ENCODE results near the gene UQCR11. TPM values are rescaled to one million over a fixed set of nuclear protein-coding genes. Genes with fewer than 3 reads are reported as not detected.

Gene UQCR11
- total and polyA plus RNA-seq, 2 of the 8 experiments (the other 6 are each of a cell fraction or from before 2014, with no cell fraction given), result 162 to 171 TPM

DNA sequence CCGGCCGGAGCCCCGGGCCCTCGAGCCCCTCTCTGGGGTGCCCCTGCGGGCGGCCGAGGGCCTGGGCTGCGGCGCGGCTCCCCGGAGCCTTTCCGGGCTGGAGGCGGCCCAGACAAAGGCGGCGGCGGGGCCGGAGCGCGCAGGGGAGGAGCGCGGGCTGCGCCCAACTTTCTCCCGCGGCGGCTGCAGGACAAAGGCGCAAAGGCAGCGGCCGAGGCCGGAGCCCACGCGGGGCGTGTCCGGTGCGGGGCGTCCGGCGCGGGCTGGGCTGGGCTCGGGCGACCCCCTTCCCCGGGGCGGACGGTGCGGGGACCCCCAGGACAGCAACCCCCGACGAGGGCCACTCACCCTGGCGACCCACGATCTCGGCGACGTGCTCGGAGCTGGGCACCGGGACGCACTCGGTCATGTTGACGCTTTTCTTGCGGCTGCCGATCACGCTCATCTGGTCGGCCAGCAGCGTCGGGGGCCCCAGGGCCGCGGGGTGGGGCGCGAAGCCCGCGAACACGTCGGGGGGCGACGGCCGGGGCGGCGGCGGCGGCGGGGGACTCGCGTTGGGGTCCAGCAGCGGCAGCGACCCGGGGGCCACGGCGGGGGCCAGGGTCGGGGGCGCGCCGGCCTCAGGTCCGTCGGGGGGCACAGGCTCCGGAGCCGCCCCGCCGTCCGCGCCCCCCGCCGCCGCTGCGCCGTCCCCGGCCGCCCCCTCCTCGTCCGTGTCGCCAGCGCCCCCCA lies 38.0 kb downstream of the UQCR11 start:
- no peak for DNase-seq (ENCODE audit: low read depth in 1 of 2, low spot score in 2 of 2)
- no peak overlapping the region for H3K4ac ChIP-seq (replicated peaks; ENCODE audit: insufficient read length, low read depth, low read length)
- no peak overlapping the region; the same call in 1 of the 2 replicates for H3K18ac ChIP-seq (ENCODE audit: extremely low read depth, low read length)
- H4K5ac ChIP-seq (ENCODE audit: insufficient read length, low read depth, low read length), result no peak overlapping the region
- H3K79me1 ChIP-seq (ENCODE audit: low read depth, low read length), result peaks cover 13% of the 10 kb centered on the region
- no peak overlapping the region for H3K23ac ChIP-seq (ENCODE audit: insufficient read length)
- POLR2A ChIA-PET (ENCODE audit: partially characterized antibody), result interaction anchor here (0.7 to 3.0 kb wide), 11 partner anchors 9 to 109 kb away, joined by 3 to 18 read pairs (median 5); no protein-coding TSS in a partner anchor
- peak overlapping the region; percentile 35 to 98 (median 94); a peak in 6 of 7 replicates for H3K9ac ChIP-seq (replicated peaks in 1 of 4; ENCODE audit: extremely low read depth in 1 of 4, low read depth in 3 of 4, low read length in 3 of 4)
- no peaks in the 10 kb centered on the region; a peak in 3 of 8 replicates for H3K36me3 ChIP-seq (ENCODE audit: control insufficient read depth in 2 of 4, insufficient read depth in 4 of 4, low read length in 3 of 4)
- no peak overlapping the region for H3K56ac ChIP-seq (replicated peaks; ENCODE audit: insufficient read length, low read depth, low read length)
- peaks cover 12 to 48% of the 10 kb centered on the region in 2 experiments for H3K79me2 ChIP-seq (ENCODE audit: control insufficient read depth in 1 of 2, insufficient read depth in 2 of 2, low read length in 2 of 2)
- no peak overlapping the region for H2BK12ac ChIP-seq (ENCODE audit: low read depth, low read length)
- peaks cover 8 to 26% (median 14%) of the 10 kb centered on the region in 4 experiments for H3K27me3 ChIP-seq (replicated peaks in 1 of 4; ENCODE audit: control insufficient read depth in 3 of 4, extremely low read depth in 1 of 4, insufficient read depth in 3 of 4, low read length in 3 of 4)
- CTCF ChIA-PET (ENCODE audit: partially characterized antibody), result interaction anchor here (1.0 to 3.6 kb wide), 2 partner anchors 21 to 23 kb away, joined by 3 to 17 read pairs; no protein-coding TSS in a partner anchor
- peak overlapping the region; percentile 68 to 99 (median 85) for H3K4me3 ChIP-seq (ENCODE audit: extremely low read depth in 1 of 4, insufficient read depth in 2 of 4, low read depth in 3 of 4, low read length in 4 of 4)
- no peak overlapping the region for H2AFZ ChIP-seq (ENCODE audit: low read length)
- H2BK5ac ChIP-seq (ENCODE audit: low read depth, low read length), result no peak overlapping the region
- no peak overlapping the region for H3K14ac ChIP-seq (ENCODE audit: insufficient read length)
- peak overlapping the region; percentile 91 for H3K27ac ChIP-seq (ENCODE audit: low read depth, low read length)
- H3K4me1 ChIP-seq (replicated peaks in 1 of 4; ENCODE audit: control insufficient read depth in 3 of 4, insufficient read depth in 4 of 4, low read length in 3 of 4), result peaks cover 0 to 10% (median 7%) of the 10 kb centered on the region in 4 experiments; a peak in 6 of 7 replicates
- peak overlapping the region; percentile 65 for H4K91ac ChIP-seq (replicated peaks; ENCODE audit: insufficient read length, low read length)
- WGBS, 2 experiments (ENCODE audit: extremely low coverage in 1 of 2, insufficient coverage in 1 of 2, insufficient read length in 1 of 2, insufficient replicate concordance in 2 of 2, low coverage in 1 of 2, low lambda C conversion rate in 2 of 2, missing lambda C conversion rate in 1 of 2), result 0% methylated on average over 3 of the region's 108 CpGs; no CpG with 5 or more reads in 1 of the 2 experiments
- H2BK15ac ChIP-seq (ENCODE audit: low read length), result no peak overlapping the region
- peak overlapping the region; percentile 93 for H4K8ac ChIP-seq (ENCODE audit: extremely low read depth, insufficient read depth, low read length)
- H2BK120ac ChIP-seq (replicated peaks; ENCODE audit: low read depth, low read length), result no peak overlapping the region
- no peak overlapping the region for H2BK20ac ChIP-seq (ENCODE audit: low read length)
- no peak for FAIRE-seq
- peaks cover 3% of the 10 kb centered on the region; the same call in 1 of the 2 replicates for H3K23me2 ChIP-seq (ENCODE audit: low read depth, low read length)
- H4K20me1 ChIP-seq (replicated peaks in 1 of 2; ENCODE audit: control insufficient read depth in 1 of 2, insufficient read depth in 2 of 2, low read length in 2 of 2), result peaks cover 19 to 22% of the 10 kb centered on the region in 2 experiments
- no peak overlapping the region for H2AK5ac ChIP-seq (ENCODE audit: low read depth, low read length)
- peaks cover 0 to 8% of the 10 kb centered on the region in 2 experiments; a peak in 2 of 4 replicates for H3K9me3 ChIP-seq (ENCODE audit: insufficient read depth in 2 of 2, low read depth in 1 of 2, low read length in 1 of 2)
- peak overlapping the region; percentile 88 to 94 for H3K4me2 ChIP-seq (ENCODE audit: insufficient read depth in 1 of 2, low read depth in 2 of 2, low read length in 2 of 2)
- TF ChIP-seq HDAC2 (IDR thresholded peaks at IDR 0.05; ENCODE audit: borderline replicate concordance in 1 of 2, low read depth in 2 of 2, low read length in 2 of 2), result no peak; a peak in 1 of 4 replicates
- 0 out of 2 replicates have a peak, but pooled peaks have one; percentile 51 for TF ChIP-seq PHF8 (conservative IDR thresholded peaks at IDR 0.05; ENCODE audit: low read depth, low read length)
- TF ChIP-seq SUZ12 (IDR thresholded peaks at IDR 0.05; ENCODE audit: low read length), result no peak
- no peak for TF ChIP-seq POLR2A (IDR thresholded peaks at IDR 0.05; ENCODE audit: control extremely low read depth in 1 of 2, low read depth in 2 of 2, low read length in 2 of 2)
- no peak for TF ChIP-seq HDAC6 (IDR thresholded peaks at IDR 0.05; ENCODE audit: low read depth, low read length)
- TF ChIP-seq RNF2 (IDR thresholded peaks at IDR 0.05; ENCODE audit: borderline replicate concordance, low read depth, low read length, missing control alignments, poor library complexity, severe bottlenecking), result no peak
- TF ChIP-seq BACH1 (IDR thresholded peaks at IDR 0.05; ENCODE audit: low read length), result 0 out of 2 replicates have a peak, but pooled peaks have one; percentile 6
- TF ChIP-seq MAFK (IDR thresholded peaks at IDR 0.05; ENCODE audit: low read depth, low read length), result no peak
- TF ChIP-seq JUND (IDR thresholded peaks at IDR 0.05; ENCODE audit: low read length), result no peak
- no peak for TF ChIP-seq TBP (IDR thresholded peaks at IDR 0.05; ENCODE audit: low read depth, low read length)
- no peak for TF ChIP-seq RBBP5 (IDR thresholded peaks at IDR 0.05; ENCODE audit: borderline replicate concordance, low read depth, low read length)
